GM12864 (cell line): ENCODE measurements around the gene LOXL1.
"Not testable (repeated sequence)": the region's sequence is repeated elsewhere in the genome, so short reads cannot be mapped to it uniquely, and the experiment has no call there.

Experiments
- DNase-seq: peaks from one replicate; pipeline ENCODE4 v3.0.0-alpha.2; 2011; ENCODE audit warnings: low read depth
- H3K4me3 ChIP-seq: 2 replicates; pipeline ENCODE4 v1.5.1; 2011; ENCODE audit warnings: mild to moderate bottlenecking, low read depth, low read length, control low read depth
- TF ChIP-seq, protein P1 (sequence below): IDR thresholded peaks from 2 replicates; pipeline ENCODE4 v1.5.1; 2011; ENCODE audit warnings: low read depth, mild to moderate bottlenecking, moderate library complexity, low read length, control low read depth, inconsistent platforms; ENCODE audit errors: missing control alignments

LOXL1 gene

GRCh38 chr15:73969151-73969759 lies 43.0 kb downstream of the LOXL1 start:
- no peak for DNase-seq
- TF ChIP-seq, protein P1, sequence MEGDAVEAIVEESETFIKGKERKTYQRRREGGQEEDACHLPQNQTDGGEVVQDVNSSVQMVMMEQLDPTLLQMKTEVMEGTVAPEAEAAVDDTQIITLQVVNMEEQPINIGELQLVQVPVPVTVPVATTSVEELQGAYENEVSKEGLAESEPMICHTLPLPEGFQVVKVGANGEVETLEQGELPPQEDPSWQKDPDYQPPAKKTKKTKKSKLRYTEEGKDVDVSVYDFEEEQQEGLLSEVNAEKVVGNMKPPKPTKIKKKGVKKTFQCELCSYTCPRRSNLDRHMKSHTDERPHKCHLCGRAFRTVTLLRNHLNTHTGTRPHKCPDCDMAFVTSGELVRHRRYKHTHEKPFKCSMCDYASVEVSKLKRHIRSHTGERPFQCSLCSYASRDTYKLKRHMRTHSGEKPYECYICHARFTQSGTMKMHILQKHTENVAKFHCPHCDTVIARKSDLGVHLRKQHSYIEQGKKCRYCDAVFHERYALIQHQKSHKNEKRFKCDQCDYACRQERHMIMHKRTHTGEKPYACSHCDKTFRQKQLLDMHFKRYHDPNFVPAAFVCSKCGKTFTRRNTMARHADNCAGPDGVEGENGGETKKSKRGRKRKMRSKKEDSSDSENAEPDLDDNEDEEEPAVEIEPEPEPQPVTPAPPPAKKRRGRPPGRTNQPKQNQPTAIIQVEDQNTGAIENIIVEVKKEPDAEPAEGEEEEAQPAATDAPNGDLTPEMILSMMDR, result no peak
- H3K4me3 ChIP-seq, result no peak overlapping the region

DNA sequence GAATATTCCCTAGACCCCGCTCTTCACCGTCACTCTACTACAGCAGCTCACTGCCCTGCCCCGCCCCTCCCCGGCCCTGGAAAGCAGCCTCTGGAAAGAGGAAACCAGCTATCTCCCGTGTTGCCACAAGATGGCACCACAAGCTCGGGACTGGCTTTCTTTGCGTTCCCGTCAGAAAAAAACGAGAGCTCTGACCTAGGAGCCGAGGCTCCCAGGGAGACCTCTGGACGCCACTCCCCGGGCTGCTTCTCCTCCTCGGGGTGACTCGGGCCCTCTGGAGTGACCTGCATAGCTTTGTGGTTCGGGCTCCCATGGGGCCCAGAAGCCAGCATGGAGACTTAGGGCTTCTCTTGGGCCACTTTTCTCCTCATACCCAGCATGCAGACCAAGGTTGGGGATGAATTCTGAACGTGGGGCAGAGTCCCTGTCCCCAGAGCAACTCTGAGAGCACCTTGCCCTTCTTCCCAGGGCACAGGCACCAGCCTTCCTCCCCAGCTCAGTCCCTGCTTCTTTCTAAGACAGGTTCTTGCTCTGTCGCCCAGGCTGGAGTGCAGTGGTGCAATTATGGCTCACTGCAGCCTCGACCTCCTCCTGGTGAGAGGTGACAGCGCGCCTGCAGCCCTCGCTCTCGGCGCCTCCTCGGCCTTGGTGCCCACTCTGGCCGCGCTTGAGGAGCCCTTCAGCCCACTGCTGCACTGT lies 46.9 kb downstream of the LOXL1 start:
- no peak for DNase-seq
- TF ChIP-seq, protein P1, result peak; percentile 89
- H3K4me3 ChIP-seq, result no peak overlapping the region

- not testable (repeated sequence) for H3K4me3 ChIP-seq, DNase-seq
Measured at GRCh38 chr15:73973683-73974200, 47.5 kb downstream of the LOXL1 start.

GRCh38 chr15:73975440-73976125 lies 49.3 kb downstream of the LOXL1 start:
- DNase-seq, result not testable (repeated sequence)

GRCh38 chr15:73978896-73979295 lies 52.6 kb downstream of the LOXL1 start:
- no peak for DNase-seq
- TF ChIP-seq, protein P1, result no peak
- no peak overlapping the region for H3K4me3 ChIP-seq

More at GRCh38 chr15:73975440-73976125, 49.3 kb downstream of the LOXL1 start:
- H3K4me3 ChIP-seq, result not testable (repeated sequence)

GRCh38 chr15:73979636-73980035 lies 53.4 kb downstream of the LOXL1 start:
- no peak overlapping the region for H3K4me3 ChIP-seq
- DNase-seq, result no peak
- TF ChIP-seq, protein P1, result no peak

GRCh38 chr15:73981761-73982221 lies 55.5 kb downstream of the LOXL1 start:
- TF ChIP-seq, protein P1, result no peak
- no peak for DNase-seq
- H3K4me3 ChIP-seq, result no peak overlapping the region
